ENCODE results near the gene DCST1.

DNA sequence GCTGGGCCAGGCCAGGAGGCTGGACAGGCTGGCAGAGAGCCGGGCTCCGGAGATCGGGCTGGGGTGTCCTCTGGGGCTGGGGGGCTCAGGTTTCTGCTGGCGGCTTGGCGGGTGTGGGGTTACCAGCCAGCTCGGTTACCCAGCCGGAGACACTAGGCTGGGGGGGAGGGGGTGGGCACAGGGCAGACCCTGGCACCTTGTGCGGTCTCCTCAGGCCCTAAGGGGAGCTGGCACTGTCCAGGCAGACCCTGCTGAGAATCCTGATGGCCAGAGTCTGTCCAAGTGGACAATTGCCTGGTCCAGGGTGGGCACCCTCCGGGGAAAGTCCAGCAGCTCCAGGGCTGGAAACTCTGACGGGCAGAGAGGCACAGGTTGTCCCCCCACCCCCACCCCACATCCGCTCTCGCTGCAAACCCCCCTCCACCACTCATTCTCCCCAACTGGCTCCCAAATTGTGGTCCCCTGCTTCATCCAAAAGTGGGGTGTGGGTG is 24.4 kb upstream of the DCST1 start:
- TF ChIP-seq, protein P1, sequence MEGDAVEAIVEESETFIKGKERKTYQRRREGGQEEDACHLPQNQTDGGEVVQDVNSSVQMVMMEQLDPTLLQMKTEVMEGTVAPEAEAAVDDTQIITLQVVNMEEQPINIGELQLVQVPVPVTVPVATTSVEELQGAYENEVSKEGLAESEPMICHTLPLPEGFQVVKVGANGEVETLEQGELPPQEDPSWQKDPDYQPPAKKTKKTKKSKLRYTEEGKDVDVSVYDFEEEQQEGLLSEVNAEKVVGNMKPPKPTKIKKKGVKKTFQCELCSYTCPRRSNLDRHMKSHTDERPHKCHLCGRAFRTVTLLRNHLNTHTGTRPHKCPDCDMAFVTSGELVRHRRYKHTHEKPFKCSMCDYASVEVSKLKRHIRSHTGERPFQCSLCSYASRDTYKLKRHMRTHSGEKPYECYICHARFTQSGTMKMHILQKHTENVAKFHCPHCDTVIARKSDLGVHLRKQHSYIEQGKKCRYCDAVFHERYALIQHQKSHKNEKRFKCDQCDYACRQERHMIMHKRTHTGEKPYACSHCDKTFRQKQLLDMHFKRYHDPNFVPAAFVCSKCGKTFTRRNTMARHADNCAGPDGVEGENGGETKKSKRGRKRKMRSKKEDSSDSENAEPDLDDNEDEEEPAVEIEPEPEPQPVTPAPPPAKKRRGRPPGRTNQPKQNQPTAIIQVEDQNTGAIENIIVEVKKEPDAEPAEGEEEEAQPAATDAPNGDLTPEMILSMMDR (IDR thresholded peaks at IDR 0.05): no peak
- no peak for TF ChIP-seq ZFX (IDR thresholded peaks at IDR 0.05; ENCODE audit: borderline replicate concordance)
